ENCODE measurements around the gene CBLB.

CBLB gene

GRCh38 chr3:105688821-105689220 lies 180.0 kb downstream of the CBLB start:
- DNase-seq (ENCODE audit: low read depth) = no peak

- no peak for DNase-seq (ENCODE audit: low read depth)
Measured at GRCh38 chr3:105686278-105686897, 182.4 kb downstream of the CBLB start.

GRCh38 chr3:105679951-105680350 lies 188.9 kb downstream of the CBLB start:
- no peak for DNase-seq (ENCODE audit: low read depth)

GRCh38 chr3:105678017-105678416 lies 190.8 kb downstream of the CBLB start:
- DNase-seq (ENCODE audit: low read depth) = no peak

- no peak for DNase-seq (ENCODE audit: low read depth)
Measured at GRCh38 chr3:105676621-105677300, 192.1 kb downstream of the CBLB start.

GRCh38 chr3:105674437-105675065 lies 194.3 kb downstream of the CBLB start:
- DNase-seq (ENCODE audit: low read depth) = no peak

- no peak for DNase-seq (ENCODE audit: low read depth)
Measured at GRCh38 chr3:105672996-105673395, 195.8 kb downstream of the CBLB start.

GRCh38 chr3:105662306-105662705 lies 206.5 kb downstream of the CBLB start:
- no peak for DNase-seq (ENCODE audit: low read depth)

- DNase-seq (ENCODE audit: low read depth) = no peak
Measured at GRCh38 chr3:105661461-105661860, 207.4 kb downstream of the CBLB start.

GRCh38 chr3:105656651-105657504 lies 211.9 kb downstream of the CBLB start:
- DNase-seq (ENCODE audit: low read depth) = no peak

- DNase-seq (ENCODE audit: low read depth) = no peak
Measured at GRCh38 chr3:105653868-105654267, 214.9 kb downstream of the CBLB start.

- DNase-seq (ENCODE audit: low read depth) = no peak
Measured at GRCh38 chr3:105653166-105653565, 215.6 kb downstream of the CBLB start.

GRCh38 chr3:105649480-105649879 lies 219.3 kb downstream of the CBLB start:
- no peak for DNase-seq (ENCODE audit: low read depth)

GRCh38 chr3:105647047-105647446 lies 221.8 kb downstream of the CBLB start:
- DNase-seq (ENCODE audit: low read depth) = no peak

- DNase-seq (ENCODE audit: low read depth) = no peak
Measured at GRCh38 chr3:105639131-105639530, 229.7 kb downstream of the CBLB start.

GRCh38 chr3:105634708-105635107 lies 234.1 kb downstream of the CBLB start:
- DNase-seq (ENCODE audit: low read depth) = no peak

- no peak for DNase-seq (ENCODE audit: low read depth)
Measured at GRCh38 chr3:105629718-105630117, 239.1 kb downstream of the CBLB start.

GRCh38 chr3:105626739-105627138 lies 242.1 kb downstream of the CBLB start:
- no peak for DNase-seq (ENCODE audit: low read depth)

- no peak for DNase-seq (ENCODE audit: low read depth)
Measured at GRCh38 chr3:105622169-105622568, 246.6 kb downstream of the CBLB start.

- DNase-seq (ENCODE audit: low read depth) = no peak
Measured at GRCh38 chr3:105620236-105620635, 248.6 kb downstream of the CBLB start.

GRCh38 chr3:105619651-105620050 lies 249.2 kb downstream of the CBLB start:
- DNase-seq (ENCODE audit: low read depth) = no peak

GRCh38 chr3:105618556-105618955 lies 250.3 kb downstream of the CBLB start:
- no peak for DNase-seq (ENCODE audit: low read depth)

All from activated T-cell treated with anti-CD3 and anti-CD28 coated beads for 1 hour (primary cell).